ENCODE measurements around the gene CLDN34.
A peak's percentile ranks its signal among the peaks of the same experiment; 100 is the strongest.

The CLDN34 gene

DNA sequence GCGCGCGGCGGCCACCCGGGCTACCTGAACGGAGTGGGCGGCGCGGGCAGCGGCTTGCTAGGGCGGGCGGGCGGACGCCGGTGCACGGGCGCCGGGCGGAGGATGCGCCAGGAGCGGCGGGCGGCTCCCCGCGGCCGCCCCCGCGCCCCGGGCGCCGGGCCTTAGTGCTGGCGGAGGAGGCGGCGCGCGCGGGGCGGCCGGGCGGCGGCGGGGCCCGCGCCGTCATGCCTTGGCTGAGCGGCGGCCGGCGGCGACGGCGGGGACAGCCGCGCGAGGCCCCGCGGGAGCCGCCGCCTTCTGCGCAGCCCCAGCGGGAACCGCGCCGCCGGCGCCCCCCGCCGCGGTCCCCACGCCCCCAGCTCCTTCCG is 48.2 kb downstream of the CLDN34 start:
- Histone ChIP-seq H3K4me3 (peak overlapping the region; percentile 63 to 72), H3K9me3 (no peaks in the 10 kb centered on the region), H3K27ac (peak overlapping the region; percentile 91 to 95), H3K27me3 (no peaks in the 10 kb centered on the region), H3K36me3 (no peaks in the 10 kb centered on the region), H3K4me1 (peaks cover 0 to 27% (median 5%) of the 10 kb centered on the region in 4 donors)
- intact Hi-C loops (cut with DNase I; ENCODE audit: low total_unique reads): loop anchor here (5.0 kb wide), 1 partner anchor 87 kb away; no protein-coding TSS in a partner anchor
- no peak for DNase-seq
- TF ChIP-seq, protein P1, sequence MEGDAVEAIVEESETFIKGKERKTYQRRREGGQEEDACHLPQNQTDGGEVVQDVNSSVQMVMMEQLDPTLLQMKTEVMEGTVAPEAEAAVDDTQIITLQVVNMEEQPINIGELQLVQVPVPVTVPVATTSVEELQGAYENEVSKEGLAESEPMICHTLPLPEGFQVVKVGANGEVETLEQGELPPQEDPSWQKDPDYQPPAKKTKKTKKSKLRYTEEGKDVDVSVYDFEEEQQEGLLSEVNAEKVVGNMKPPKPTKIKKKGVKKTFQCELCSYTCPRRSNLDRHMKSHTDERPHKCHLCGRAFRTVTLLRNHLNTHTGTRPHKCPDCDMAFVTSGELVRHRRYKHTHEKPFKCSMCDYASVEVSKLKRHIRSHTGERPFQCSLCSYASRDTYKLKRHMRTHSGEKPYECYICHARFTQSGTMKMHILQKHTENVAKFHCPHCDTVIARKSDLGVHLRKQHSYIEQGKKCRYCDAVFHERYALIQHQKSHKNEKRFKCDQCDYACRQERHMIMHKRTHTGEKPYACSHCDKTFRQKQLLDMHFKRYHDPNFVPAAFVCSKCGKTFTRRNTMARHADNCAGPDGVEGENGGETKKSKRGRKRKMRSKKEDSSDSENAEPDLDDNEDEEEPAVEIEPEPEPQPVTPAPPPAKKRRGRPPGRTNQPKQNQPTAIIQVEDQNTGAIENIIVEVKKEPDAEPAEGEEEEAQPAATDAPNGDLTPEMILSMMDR (IDR thresholded peaks at IDR 0.05): no peak

DNA sequence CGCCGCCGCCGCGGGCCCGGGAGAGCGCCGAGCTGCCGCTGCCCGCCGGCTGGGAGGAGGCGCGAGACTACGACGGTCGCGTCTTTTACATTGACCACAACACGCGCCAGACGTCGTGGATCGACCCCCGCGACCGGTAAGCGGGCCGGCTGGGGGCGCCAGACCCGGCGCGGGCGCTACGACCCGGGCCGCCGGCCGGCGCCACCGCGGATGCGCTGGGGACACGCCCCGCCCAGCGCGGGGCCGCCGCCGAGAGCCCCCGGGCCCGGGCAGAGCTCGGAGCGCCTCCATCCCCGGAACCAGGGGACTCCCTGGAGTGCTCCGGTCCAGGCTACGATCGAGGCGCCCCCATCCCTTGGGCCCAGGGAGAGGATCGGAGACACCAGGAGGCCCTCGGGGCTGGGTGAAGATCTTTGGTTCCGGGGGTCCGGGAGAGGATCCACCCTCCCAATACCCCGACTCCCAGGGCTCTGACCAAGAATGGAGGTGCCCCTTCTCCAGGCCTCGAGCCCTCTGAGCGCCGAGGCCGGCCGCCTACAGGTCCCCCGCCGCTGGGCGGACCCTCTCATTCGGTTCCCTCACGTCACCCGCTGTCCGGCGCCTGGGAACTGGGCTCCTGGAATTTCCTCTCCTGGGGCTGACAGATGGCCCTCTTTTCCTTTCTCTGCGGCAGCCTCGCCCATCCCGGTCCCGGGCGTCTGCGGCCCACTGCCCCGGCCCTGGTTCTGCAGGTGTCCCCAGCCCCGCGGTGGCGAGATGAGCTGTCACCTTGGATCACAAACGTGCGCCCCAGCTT is 48.8 kb downstream of the CLDN34 start:
- DNase-seq: peak in 1 of 2 donors; percentile 64
- Histone ChIP-seq H3K4me1 (peaks cover 0 to 28% (median 5%) of the 10 kb centered on the region in 4 donors), H3K27me3 (no peaks in the 10 kb centered on the region), H3K27ac (peak overlapping the region; percentile 91 to 95), H3K36me3 (no peaks in the 10 kb centered on the region), H3K9me3 (no peaks in the 10 kb centered on the region), H3K4me3 (peak overlapping the region; percentile 63 to 65)
- intact Hi-C loops (cut with DNase I; ENCODE audit: low total_unique reads): loop anchor here (5.0 kb wide), 1 partner anchor 86 kb away; no protein-coding TSS in a partner anchor
- TF ChIP-seq, protein P1 (IDR thresholded peaks at IDR 0.05): no peak

DNA sequence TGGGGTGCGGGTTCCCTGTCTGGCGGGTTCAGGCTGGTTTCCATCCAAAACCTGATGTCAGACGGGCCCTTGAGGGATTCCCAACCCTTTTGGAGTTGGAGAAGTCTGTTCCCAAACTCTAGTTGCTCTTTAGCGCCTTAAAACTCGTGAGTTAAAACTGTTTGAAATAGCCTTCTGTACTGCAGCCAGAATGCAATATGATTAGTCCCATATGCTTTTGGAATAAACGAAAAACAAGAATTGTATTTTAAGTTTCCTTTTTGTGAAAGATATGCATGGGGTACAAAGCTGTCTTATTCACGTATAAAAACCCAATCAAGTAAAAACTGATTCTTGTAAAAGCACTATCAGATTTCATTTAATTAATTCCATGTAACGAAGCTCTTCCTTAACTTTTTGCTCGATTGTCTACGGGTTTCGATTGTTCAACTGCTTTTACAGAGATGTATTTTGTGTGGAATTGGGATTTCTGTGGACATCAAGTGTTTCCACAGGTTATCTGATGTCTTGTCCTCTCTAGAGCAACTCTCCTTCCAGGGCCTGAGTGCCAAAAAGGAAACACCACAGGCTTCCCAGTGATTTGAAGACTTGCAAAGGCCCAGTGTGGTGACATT is 49.5 kb downstream of the CLDN34 start:
- TF ChIP-seq, protein P1 (IDR thresholded peaks at IDR 0.05): no peak
- Histone ChIP-seq H3K4me3 (peak overlapping the region; percentile 63 to 65), H3K9me3 (no peaks in the 10 kb centered on the region), H3K27me3 (no peaks in the 10 kb centered on the region), H3K36me3 (no peaks in the 10 kb centered on the region), H3K4me1 (peaks cover 0 to 35% (median 5%) of the 10 kb centered on the region in 4 donors), H3K27ac (peak overlapping the region; percentile 91 to 95)
- no peak for DNase-seq
- intact Hi-C loops (cut with DNase I; ENCODE audit: low total_unique reads): loop anchor here (5.0 kb wide), 1 partner anchor 86 kb away; no protein-coding TSS in a partner anchor

DNA sequence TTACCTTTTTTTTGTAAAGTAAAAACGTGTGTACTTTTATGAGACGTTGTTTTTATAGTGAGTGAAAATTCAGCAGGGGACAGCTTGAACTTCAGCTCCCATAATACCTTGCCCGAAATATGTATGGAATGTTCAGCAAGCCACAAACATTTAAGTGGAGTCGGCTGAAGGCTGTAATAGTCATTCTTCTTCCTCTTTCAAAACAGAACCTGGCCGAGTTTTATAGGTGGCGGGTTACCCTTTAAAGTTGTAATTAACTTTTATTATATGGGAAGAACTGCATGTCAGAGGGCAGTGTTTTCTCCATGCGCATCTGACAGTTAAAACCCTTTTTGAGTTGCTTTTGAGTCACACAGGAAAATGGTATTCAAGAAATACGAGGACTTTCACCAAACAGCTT is 50.7 kb downstream of the CLDN34 start:
- H3K4me3 ChIP-seq: peak overlapping the region; percentile 63 to 65
- no peaks in the 10 kb centered on the region for H3K27me3 ChIP-seq
- DNase-seq: no peak
- H3K36me3 ChIP-seq: no peaks in the 10 kb centered on the region
- TF ChIP-seq, protein P1 (IDR thresholded peaks at IDR 0.05): no peak
- H3K9me3 ChIP-seq: no peaks in the 10 kb centered on the region
- H3K4me1 ChIP-seq: peaks cover 0 to 47% (median 5%) of the 10 kb centered on the region in 4 donors
- intact Hi-C loops (cut with DNase I; ENCODE audit: low total_unique reads): loop anchor here (5.0 kb wide), 1 partner anchor 84 kb away; no protein-coding TSS in a partner anchor
- peak overlapping the region; percentile 91 to 95 for H3K27ac ChIP-seq

Data from tibial artery (tissue), 4 donors.